Coronary artery (tissue), 2 donors: Measurements from ENCODE around the gene FYCO1.

Source experiments
- DNase-seq: peaks from one replicate; pipeline ENCODE4 v3.0.0-alpha.2; 2017; ENCODE audit warnings: low spot score
- H3K27ac ChIP-seq, 2 donors: fragments of 200-600 bp; sonication (generic); one replicate each; pipeline ENCODE4 v1.5.1; 2016 to 2019
- H3K4me3 ChIP-seq: fragments of 200-600 bp; sonication (generic); 2 replicates; pipeline ENCODE4 v1.5.1; 2016; ENCODE audit warnings: mild to moderate bottlenecking, moderate library complexity
- CTCF ChIP-seq: fragments of 200-600 bp; sonication (generic); IDR thresholded peaks from one replicate; pipeline ENCODE4 v1.5.1; 2019; ENCODE audit warnings: antibody characterized with exemption

Gene FYCO1

GRCh38 chr3:45964139-45964538, 31.5 kb downstream of the FYCO1 start:
- TF ChIP-seq CTCF, result no peak
- Histone ChIP-seq H3K4me3 (no peak overlapping the region), H3K27ac (no peak overlapping the region)
- no peak for DNase-seq

- no peak for TF ChIP-seq CTCF
- Histone ChIP-seq H3K4me3 (no peak overlapping the region), H3K27ac (no peak overlapping the region)
- DNase-seq, result no peak
These were observed 33.6 kb downstream of the FYCO1 start for GRCh38 chr3:45962033-45962432.

- Histone ChIP-seq H3K4me3 (no peak overlapping the region), H3K27ac (no peak overlapping the region)
- DNase-seq, result no peak
- no peak for TF ChIP-seq CTCF
These were observed 35.3 kb downstream of the FYCO1 start for GRCh38 chr3:45960289-45960688.

GRCh38 chr3:45959201-45959600, 36.4 kb downstream of the FYCO1 start:
- Histone ChIP-seq H3K27ac (no peak overlapping the region), H3K4me3 (no peak overlapping the region)
- no peak for TF ChIP-seq CTCF
- DNase-seq, result no peak

GRCh38 chr3:45958321-45958791, 37.3 kb downstream of the FYCO1 start:
- Histone ChIP-seq H3K27ac (peak overlapping the region in 1 of 2 donors; percentile 30), H3K4me3 (no peak overlapping the region)
- no peak for TF ChIP-seq CTCF
- DNase-seq, result no peak

- no peak for TF ChIP-seq CTCF
- no peak for DNase-seq
- H3K4me3 ChIP-seq, result no peak overlapping the region
- no peak overlapping the region for H3K27ac ChIP-seq
These were observed 38.0 kb downstream of the FYCO1 start for GRCh38 chr3:45957586-45957985.

- DNase-seq, result no peak
- H3K4me3 ChIP-seq, result no peak overlapping the region
- no peak overlapping the region for H3K27ac ChIP-seq
- TF ChIP-seq CTCF, result no peak
These were observed 39.9 kb downstream of the FYCO1 start for GRCh38 chr3:45955706-45956105.
